ENCODE data around the gene LDB2. TPM values are rescaled to one million over a fixed set of nuclear protein-coding genes. Genes with fewer than 3 reads are reported as not detected.

LDB2 gene
- total and polyA plus RNA-seq, 2 of the 8 experiments (the other 6 are each of a cell fraction or from before 2014, with no cell fraction given): 57.0 to 140 TPM

GRCh38 chr4:16665942-16666551 lies 232.4 kb downstream of the LDB2 start:
- H2BK15ac ChIP-seq (ENCODE audit: low read length): no peak overlapping the region
- H3K56ac ChIP-seq (replicated peaks; ENCODE audit: insufficient read length, low read depth, low read length): no peak overlapping the region
- TF ChIP-seq BRCA1 (IDR thresholded peaks at IDR 0.05; ENCODE audit: low read depth, low read length) (no peak), NRF1 (IDR thresholded peaks at IDR 0.05; ENCODE audit: low read depth, low read length) (no peak), TAF7 (optimal IDR thresholded peaks at IDR 0.05; ENCODE audit: borderline replicate concordance, low read depth, low read length) (no peak), SP4 (IDR thresholded peaks at IDR 0.05; ENCODE audit: low read length) (no peak), KDM4A (IDR thresholded peaks at IDR 0.05; ENCODE audit: low read depth, low read length, severe bottlenecking) (no peak)
- H3K9ac ChIP-seq (replicated peaks in 1 of 4; ENCODE audit: extremely low read depth in 1 of 4, low read depth in 3 of 4, low read length in 3 of 4): no peak overlapping the region
- no peak overlapping the region for H2BK5ac ChIP-seq (ENCODE audit: low read depth, low read length)
- no peak overlapping the region for H3K14ac ChIP-seq (ENCODE audit: insufficient read length)
- H3K79me2 ChIP-seq (ENCODE audit: control insufficient read depth in 1 of 2, insufficient read depth in 2 of 2, low read length in 2 of 2): no peaks in the 10 kb centered on the region
- ChIA-PET CTCF (ENCODE audit: partially characterized antibody) (interaction anchor here (0.7 kb wide), 1 partner anchor 158 kb away, joined by 3 read pairs; no protein-coding TSS in a partner anchor), POLR2A (ENCODE audit: partially characterized antibody) (no interaction called here)
- no peak overlapping the region for H2BK120ac ChIP-seq (replicated peaks; ENCODE audit: low read depth, low read length)
- H3K27me3 ChIP-seq (replicated peaks in 1 of 4; ENCODE audit: control insufficient read depth in 3 of 4, extremely low read depth in 1 of 4, insufficient read depth in 3 of 4, low read length in 3 of 4): no peaks in the 10 kb centered on the region
- peaks cover 0 to 12% (median 5%) of the 10 kb centered on the region in 4 experiments; a peak in 4 of 8 replicates for H3K36me3 ChIP-seq (ENCODE audit: control insufficient read depth in 2 of 4, insufficient read depth in 4 of 4, low read length in 3 of 4)
- H4K20me1 ChIP-seq (replicated peaks in 1 of 2; ENCODE audit: control insufficient read depth in 1 of 2, insufficient read depth in 2 of 2, low read length in 2 of 2): no peaks in the 10 kb centered on the region
- peaks cover 0 to 12% of the 10 kb centered on the region in 2 experiments; a peak in 1 of 4 replicates for H3K9me3 ChIP-seq (ENCODE audit: insufficient read depth in 2 of 2, low read depth in 1 of 2, low read length in 1 of 2)
- no peak overlapping the region for H4K91ac ChIP-seq (replicated peaks; ENCODE audit: insufficient read length, low read length)
- no peak overlapping the region for H3K4me3 ChIP-seq (ENCODE audit: extremely low read depth in 1 of 4, insufficient read depth in 2 of 4, low read depth in 3 of 4, low read length in 4 of 4)
- DNase-seq (ENCODE audit: low read depth in 1 of 2, low spot score in 2 of 2) (no peak), FAIRE-seq (no peak)
- H3K18ac ChIP-seq (ENCODE audit: extremely low read depth, low read length): no peak overlapping the region
- H3K23ac ChIP-seq (ENCODE audit: insufficient read length): no peak overlapping the region
- H2AK5ac ChIP-seq (ENCODE audit: low read depth, low read length): no peak overlapping the region
- H3K27ac ChIP-seq (ENCODE audit: low read depth, low read length): no peak overlapping the region
- no peaks in the 10 kb centered on the region for H3K23me2 ChIP-seq (ENCODE audit: low read depth, low read length)
- no peak overlapping the region for H2AFZ ChIP-seq (ENCODE audit: low read length)
- H3K79me1 ChIP-seq (ENCODE audit: low read depth, low read length): 0 out of 2 replicates have a peak, but pooled peaks cover 3% of the 10 kb centered on the region
- H3K4ac ChIP-seq (replicated peaks; ENCODE audit: insufficient read length, low read depth, low read length): no peak overlapping the region
- H2BK12ac ChIP-seq (ENCODE audit: low read depth, low read length): no peak overlapping the region
- H3K4me2 ChIP-seq (ENCODE audit: insufficient read depth in 1 of 2, low read depth in 2 of 2, low read length in 2 of 2): no peak overlapping the region
- no peak overlapping the region for H4K8ac ChIP-seq (ENCODE audit: extremely low read depth, insufficient read depth, low read length)
- H3K4me1 ChIP-seq (replicated peaks in 1 of 4; ENCODE audit: control insufficient read depth in 3 of 4, insufficient read depth in 4 of 4, low read length in 3 of 4): no peaks in the 10 kb centered on the region; a peak in 2 of 7 replicates
- WGBS, 2 experiments (ENCODE audit: extremely low coverage in 1 of 2, insufficient coverage in 1 of 2, insufficient read length in 1 of 2, insufficient replicate concordance in 2 of 2, low coverage in 1 of 2, low lambda C conversion rate in 2 of 2, missing lambda C conversion rate in 1 of 2): 88% methylated on average over 12 of the region's 12 CpGs; no CpG with 5 or more reads in 1 of the 2 experiments
- H4K5ac ChIP-seq (ENCODE audit: insufficient read length, low read depth, low read length): no peak overlapping the region
- H2BK20ac ChIP-seq (ENCODE audit: low read length): no peak overlapping the region

All from H1 (cell line).